Activated CD8-positive, alpha-beta T cell treated with anti-CD3 and anti-CD28 coated beads for 36 hours (primary cell): ENCODE measurements around the gene VEGFB. TPM values are rescaled to one million over a fixed set of nuclear protein-coding genes. Genes with fewer than 3 reads are reported as not detected.
A peak's percentile ranks its signal among the peaks of the same experiment; 100 is the strongest.

ENCODE experiments used
- ATAC-seq: fragments of 200-7000 bp; cut with Tn5 transposase; one replicate; pipeline ENCODE4 v1.10.0; 2021; ENCODE audit warnings: mild to moderate bottlenecking, moderate library complexity
- CTCF ChIA-PET: fragments of 350-600 bp; sonication (Branson Sonifier 250); formaldehyde crosslinking; loops from one replicate; lab custom pipeline; 2021; ENCODE audit warnings: antibody characterized with exemption; lab: Charles Lee
- POLR2A ChIA-PET: fragments of 350-600 bp; sonication (Branson Sonifier 250); formaldehyde crosslinking; loops from one replicate; lab custom pipeline; 2021; ENCODE audit warnings: antibody characterized with exemption; lab: Charles Lee
- DNase-seq: peaks from one replicate; pipeline ENCODE4 v3.0.0-alpha.2; 2020
- H3K27ac Mint-ChIP-seq: one replicate; pipeline ENCODE4 v1.8.0; 2021; ENCODE audit warnings: mild to moderate bottlenecking, mixed read lengths
- H3K27me3 Mint-ChIP-seq: one replicate; pipeline ENCODE4 v1.8.0; 2021; ENCODE audit warnings: mixed read lengths
- H3K36me3 Mint-ChIP-seq: one replicate; pipeline ENCODE4 v1.8.0; 2021; ENCODE audit warnings: low read depth, mixed read lengths
- H3K4me1 Mint-ChIP-seq: one replicate; pipeline ENCODE4 v1.8.0; 2021; ENCODE audit warnings: low read depth, mixed read lengths
- H3K4me3 Mint-ChIP-seq: one replicate; pipeline ENCODE4 v1.8.0; 2021; ENCODE audit warnings: mild to moderate bottlenecking, moderate library complexity, mixed read lengths
- H3K9me3 Mint-ChIP-seq: one replicate; pipeline ENCODE4 v1.8.0; 2021; ENCODE audit warnings: mixed read lengths
- intact Hi-C: fragments of 100-400 bp; cut with micrococcal nuclease; formaldehyde crosslinking; loops from one replicate; pipeline ENCODE4 v1.10.0; 2022
- total RNA-seq, 2 experiments: library from RNA; stranded (reverse); gene quantifications; one replicate each; pipeline ENCODE4 v1.2.3, GENCODE V29; 2021
- TF ChIP-seq, protein P1 (sequence below): fragments of 200-600 bp; IDR thresholded peaks from one replicate; pipeline ENCODE4 v1.8.0; 2022; ENCODE audit warnings: antibody characterized with exemption, mild to moderate bottlenecking

Gene VEGFB
- total RNA-seq, 2 experiments from 2014 or later = 86.6 to 104 TPM

DNA sequence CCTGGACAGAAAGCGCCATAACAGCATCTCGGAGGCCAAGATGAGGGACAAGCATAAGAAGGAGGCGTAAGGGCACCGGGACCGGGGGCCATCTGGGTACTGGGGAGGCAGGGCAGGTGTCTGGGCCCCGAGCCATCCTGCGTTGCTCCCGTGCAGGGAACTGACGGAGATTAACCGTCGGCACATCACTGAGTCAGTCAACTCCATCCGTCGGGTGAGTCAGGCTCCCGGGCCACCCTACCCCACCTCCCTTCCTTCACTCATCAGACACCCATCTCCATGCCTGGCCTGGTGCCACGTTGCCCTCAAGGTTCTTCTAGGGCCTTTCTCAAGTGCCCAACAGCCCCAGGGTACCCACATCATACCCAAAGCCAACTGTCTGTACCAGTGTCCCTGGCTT lies 32.0 kb downstream of the VEGFB start:
- no peak overlapping the region for H3K4me3 Mint-ChIP-seq
- POLR2A ChIA-PET = interaction anchor here (6.6 kb wide), 1 partner anchor 18 kb away, joined by 132 read pairs; the partner anchor contains the start of genes PLCB3 and PPP1R14B
- DNase-seq (no peak), ATAC-seq (no peak)
- H3K27ac Mint-ChIP-seq = peak overlapping the region; percentile 20
- intact Hi-C loops = no loop called here
- TF ChIP-seq, protein P1, sequence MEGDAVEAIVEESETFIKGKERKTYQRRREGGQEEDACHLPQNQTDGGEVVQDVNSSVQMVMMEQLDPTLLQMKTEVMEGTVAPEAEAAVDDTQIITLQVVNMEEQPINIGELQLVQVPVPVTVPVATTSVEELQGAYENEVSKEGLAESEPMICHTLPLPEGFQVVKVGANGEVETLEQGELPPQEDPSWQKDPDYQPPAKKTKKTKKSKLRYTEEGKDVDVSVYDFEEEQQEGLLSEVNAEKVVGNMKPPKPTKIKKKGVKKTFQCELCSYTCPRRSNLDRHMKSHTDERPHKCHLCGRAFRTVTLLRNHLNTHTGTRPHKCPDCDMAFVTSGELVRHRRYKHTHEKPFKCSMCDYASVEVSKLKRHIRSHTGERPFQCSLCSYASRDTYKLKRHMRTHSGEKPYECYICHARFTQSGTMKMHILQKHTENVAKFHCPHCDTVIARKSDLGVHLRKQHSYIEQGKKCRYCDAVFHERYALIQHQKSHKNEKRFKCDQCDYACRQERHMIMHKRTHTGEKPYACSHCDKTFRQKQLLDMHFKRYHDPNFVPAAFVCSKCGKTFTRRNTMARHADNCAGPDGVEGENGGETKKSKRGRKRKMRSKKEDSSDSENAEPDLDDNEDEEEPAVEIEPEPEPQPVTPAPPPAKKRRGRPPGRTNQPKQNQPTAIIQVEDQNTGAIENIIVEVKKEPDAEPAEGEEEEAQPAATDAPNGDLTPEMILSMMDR = no peak
- CTCF ChIA-PET = interaction anchor here (5.3 kb wide), 1 partner anchor 62 kb away, joined by 22 read pairs; no protein-coding TSS in a partner anchor
- no peaks in the 10 kb centered on the region for H3K9me3 Mint-ChIP-seq
- H3K27me3 Mint-ChIP-seq = no peaks in the 10 kb centered on the region
- peaks cover 15% of the 10 kb centered on the region for H3K4me1 Mint-ChIP-seq
- H3K36me3 Mint-ChIP-seq = peaks cover 10% of the 10 kb centered on the region

DNA sequence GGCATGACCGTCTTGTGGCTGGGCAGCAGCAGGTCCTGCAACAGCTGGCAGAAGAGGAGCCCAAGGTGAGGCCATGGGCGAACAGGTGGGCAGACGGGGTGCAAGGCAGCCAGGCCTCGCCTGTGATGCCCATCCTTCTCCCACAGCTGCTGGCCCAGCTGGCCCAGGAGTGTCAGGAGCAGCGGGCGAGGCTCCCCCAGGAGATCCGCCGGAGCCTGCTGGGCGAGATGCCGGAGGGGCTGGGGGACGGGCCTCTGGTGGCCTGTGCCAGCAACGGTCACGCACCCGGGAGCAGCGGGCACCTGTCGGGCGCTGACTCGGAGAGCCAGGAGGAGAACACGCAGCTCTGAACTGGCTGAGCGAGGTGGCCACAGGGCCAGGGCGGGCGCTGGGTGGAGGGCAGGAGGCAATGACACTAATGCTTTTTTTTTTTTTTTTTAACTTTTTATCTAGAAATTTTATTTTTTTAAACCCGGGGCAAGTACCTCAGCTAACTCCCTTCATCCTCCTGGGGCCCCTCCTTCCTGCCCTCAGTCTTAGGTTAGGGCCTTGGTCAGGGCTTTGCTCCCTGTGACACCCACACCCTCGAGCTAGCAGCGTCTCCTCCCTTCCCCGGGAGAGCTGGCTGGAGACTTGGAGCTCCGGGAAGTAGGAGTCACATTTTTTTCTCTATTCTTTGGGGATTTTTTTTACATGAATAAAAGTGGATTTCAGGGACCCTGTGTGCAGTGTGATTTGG lies 33.0 kb downstream of the VEGFB start:
- peak overlapping the region; percentile 96 for H3K4me3 Mint-ChIP-seq

DNA sequence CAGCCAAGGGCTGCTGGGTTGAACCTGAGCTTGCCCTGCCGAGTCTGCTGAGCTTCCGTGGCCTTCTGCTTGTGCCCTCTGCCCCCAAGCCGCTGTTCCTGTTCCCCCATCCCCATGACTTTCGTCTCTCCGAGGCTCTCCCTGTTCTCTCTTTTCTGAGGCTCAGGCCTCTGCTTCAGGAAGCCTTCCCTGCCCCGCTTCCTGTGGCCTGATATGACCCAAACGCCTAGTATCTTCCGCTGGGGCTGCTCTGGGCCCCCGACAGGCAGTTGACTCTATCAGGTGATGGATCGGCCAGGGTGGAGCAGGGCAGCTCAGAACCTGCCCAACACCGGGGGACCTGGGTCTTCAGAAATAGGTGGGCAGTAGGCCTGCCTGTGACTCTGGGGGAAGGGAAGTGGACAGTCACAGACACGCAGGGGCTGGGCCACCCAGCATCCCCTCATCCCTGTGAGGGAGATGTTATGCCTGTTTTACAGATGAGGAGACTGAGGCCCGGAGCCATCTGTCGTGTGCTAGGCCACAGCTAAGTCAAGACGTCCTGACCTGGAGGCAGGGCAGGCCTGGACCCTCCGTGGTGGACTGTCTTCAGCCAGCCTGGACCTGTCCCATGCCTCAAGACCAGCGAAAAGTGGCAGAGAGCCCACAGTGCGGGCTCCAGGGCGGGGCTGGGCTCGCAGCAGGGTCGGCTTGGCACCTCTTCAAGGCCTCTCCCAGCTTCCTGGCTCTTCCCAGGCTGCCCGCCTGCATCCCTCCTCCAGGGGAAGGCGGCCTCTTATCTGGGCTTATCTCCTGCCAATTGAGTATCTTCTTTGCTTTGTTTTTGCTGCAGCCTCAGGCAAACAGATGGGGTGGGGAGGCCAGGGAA lies 33.9 kb downstream of the VEGFB start:
- ATAC-seq (no peak), DNase-seq (no peak)
- no peaks in the 10 kb centered on the region for H3K27me3 Mint-ChIP-seq
- intact Hi-C loops = no loop called here
- CTCF ChIA-PET = interaction anchor here (1.2 to 6.1 kb wide), 9 partner anchors 16 to 87 kb away, joined by 3 to 77 read pairs (median 5); partner anchors contain the start of genes ESRRA, FERMT3 and PLCB3
- peaks cover 8% of the 10 kb centered on the region for H3K36me3 Mint-ChIP-seq
- peak overlapping the region; percentile 95 for H3K27ac Mint-ChIP-seq
- no peaks in the 10 kb centered on the region for H3K9me3 Mint-ChIP-seq
- POLR2A ChIA-PET = interaction anchor here (0.9 to 6.6 kb wide), 11 partner anchors 9 to 83 kb away, joined by 3 to 132 read pairs (median 11); partner anchors contain the start of genes BAD, ESRRA, GPR137 and PLCB3
- TF ChIP-seq, protein P1 = no peak
- H3K4me3 Mint-ChIP-seq = peak overlapping the region; percentile 96
- peaks cover 21% of the 10 kb centered on the region for H3K4me1 Mint-ChIP-seq

More for the DNA sequence above, 33.0 kb downstream of the VEGFB start:
- no peaks in the 10 kb centered on the region for H3K9me3 Mint-ChIP-seq
- peak overlapping the region; percentile 95 for H3K27ac Mint-ChIP-seq
- intact Hi-C loops = no loop called here
- ChIA-PET POLR2A (interaction anchor here (0.9 to 6.6 kb wide), 5 partner anchors 8 to 57 kb away, joined by 3 to 132 read pairs (median 11); partner anchors contain the start of genes BAD, PLCB3 and PPP1R14B), CTCF (interaction anchor here (1.2 to 6.1 kb wide), 6 partner anchors 15 to 88 kb away, joined by 3 to 77 read pairs (median 8); partner anchors contain the start of genes ESRRA and PLCB3)
- no peak for ATAC-seq
- H3K27me3 Mint-ChIP-seq = no peaks in the 10 kb centered on the region
- no peak for DNase-seq
- TF ChIP-seq, protein P1 = no peak
- H3K4me1 Mint-ChIP-seq = peaks cover 20% of the 10 kb centered on the region
- H3K36me3 Mint-ChIP-seq = peaks cover 10% of the 10 kb centered on the region

DNA sequence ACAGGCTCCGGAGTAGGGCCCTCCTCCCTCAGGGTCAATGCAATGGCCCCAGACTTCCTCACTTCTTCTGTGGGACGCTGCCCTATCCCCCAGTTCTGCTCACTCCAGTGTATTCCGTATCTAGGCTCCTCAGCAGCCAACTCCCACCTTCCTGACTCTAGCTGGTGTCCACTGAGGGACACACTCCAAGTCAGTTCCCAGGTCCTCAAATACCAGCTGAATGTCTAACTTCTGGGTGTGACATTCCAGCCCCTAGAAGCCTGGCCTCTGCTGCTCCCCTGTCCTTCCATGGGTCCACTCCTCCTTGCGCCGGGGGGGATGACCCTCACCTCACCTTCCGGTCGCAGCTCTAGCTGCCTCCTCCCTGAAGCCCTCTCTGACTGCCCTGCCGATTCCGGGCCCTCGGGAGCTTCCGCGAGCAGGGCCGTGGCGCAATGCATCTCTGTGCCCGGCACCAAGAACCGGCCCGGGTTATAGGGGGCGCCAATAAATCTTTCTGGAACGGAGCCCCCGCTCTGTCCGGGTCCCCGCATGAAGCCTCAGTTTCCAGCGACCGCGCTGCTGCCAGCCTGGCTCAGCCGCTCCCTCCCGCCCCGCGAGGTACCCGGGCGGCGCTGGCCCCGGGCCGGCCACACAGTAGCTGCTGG lies 34.6 kb downstream of the VEGFB start:
- DNase-seq (peak; percentile 76), ATAC-seq (peak; percentile 22)
- H3K27ac Mint-ChIP-seq = peak overlapping the region; percentile 95
- CTCF ChIA-PET = interaction anchor here (1.2 to 6.1 kb wide), 7 partner anchors 17 to 86 kb away, joined by 3 to 77 read pairs (median 10); partner anchors contain the start of genes ESRRA, FERMT3 and PLCB3
- peaks cover 21% of the 10 kb centered on the region for H3K4me1 Mint-ChIP-seq
- no peaks in the 10 kb centered on the region for H3K27me3 Mint-ChIP-seq
- H3K36me3 Mint-ChIP-seq = peaks cover 8% of the 10 kb centered on the region
- TF ChIP-seq, protein P1 = no peak
- H3K4me3 Mint-ChIP-seq = peak overlapping the region; percentile 96
- POLR2A ChIA-PET = interaction anchor here (0.6 to 6.6 kb wide), 14 partner anchors 10 to 84 kb away, joined by 3 to 132 read pairs (median 8); partner anchors contain the start of genes BAD, ESRRA, FERMT3 and GPR137
- intact Hi-C loops = no loop called here
- no peaks in the 10 kb centered on the region for H3K9me3 Mint-ChIP-seq
